ENCODE data around the gene MBOAT1. TPM values are rescaled to one million over a fixed set of nuclear protein-coding genes. Genes with fewer than 3 reads are reported as not detected.
"Not testable (repeated sequence)": the region's sequence is repeated elsewhere in the genome, so short reads cannot be mapped to it uniquely, and the experiment has no call there.

MBOAT1 gene
- total and polyA plus RNA-seq, 11 donors = 2.1 to 14.4 (median 3.3) TPM

GRCh38 chr6:20156824-20157223 is 55.4 kb downstream of the MBOAT1 start:
- H3K4me1 ChIP-seq = peaks cover 0 to 8% (median 0%) of the 10 kb centered on the region in 12 donors
- intact Hi-C loops (cut with DNase I) = no loop called here
- no peak for DNase-seq
- ATAC-seq = no peak
- no peaks in the 10 kb centered on the region for H3K9me3 ChIP-seq
- H3K4me3 ChIP-seq = no peak overlapping the region
- no peak overlapping the region for H3K27ac ChIP-seq
- no peak for TF ChIP-seq POLR2A (IDR thresholded peaks at IDR 0.05)
- TF ChIP-seq, protein P1, sequence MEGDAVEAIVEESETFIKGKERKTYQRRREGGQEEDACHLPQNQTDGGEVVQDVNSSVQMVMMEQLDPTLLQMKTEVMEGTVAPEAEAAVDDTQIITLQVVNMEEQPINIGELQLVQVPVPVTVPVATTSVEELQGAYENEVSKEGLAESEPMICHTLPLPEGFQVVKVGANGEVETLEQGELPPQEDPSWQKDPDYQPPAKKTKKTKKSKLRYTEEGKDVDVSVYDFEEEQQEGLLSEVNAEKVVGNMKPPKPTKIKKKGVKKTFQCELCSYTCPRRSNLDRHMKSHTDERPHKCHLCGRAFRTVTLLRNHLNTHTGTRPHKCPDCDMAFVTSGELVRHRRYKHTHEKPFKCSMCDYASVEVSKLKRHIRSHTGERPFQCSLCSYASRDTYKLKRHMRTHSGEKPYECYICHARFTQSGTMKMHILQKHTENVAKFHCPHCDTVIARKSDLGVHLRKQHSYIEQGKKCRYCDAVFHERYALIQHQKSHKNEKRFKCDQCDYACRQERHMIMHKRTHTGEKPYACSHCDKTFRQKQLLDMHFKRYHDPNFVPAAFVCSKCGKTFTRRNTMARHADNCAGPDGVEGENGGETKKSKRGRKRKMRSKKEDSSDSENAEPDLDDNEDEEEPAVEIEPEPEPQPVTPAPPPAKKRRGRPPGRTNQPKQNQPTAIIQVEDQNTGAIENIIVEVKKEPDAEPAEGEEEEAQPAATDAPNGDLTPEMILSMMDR (IDR thresholded peaks at IDR 0.05) = no peak
- H3K36me3 ChIP-seq = peaks cover 0 to 3% (median 0%) of the 10 kb centered on the region in 9 donors
- no peaks in the 10 kb centered on the region for H3K27me3 ChIP-seq
- 89 to 98% (median 96%) methylated on average over 2 of the region's 2 CpGs for WGBS, 4 donors

DNA sequence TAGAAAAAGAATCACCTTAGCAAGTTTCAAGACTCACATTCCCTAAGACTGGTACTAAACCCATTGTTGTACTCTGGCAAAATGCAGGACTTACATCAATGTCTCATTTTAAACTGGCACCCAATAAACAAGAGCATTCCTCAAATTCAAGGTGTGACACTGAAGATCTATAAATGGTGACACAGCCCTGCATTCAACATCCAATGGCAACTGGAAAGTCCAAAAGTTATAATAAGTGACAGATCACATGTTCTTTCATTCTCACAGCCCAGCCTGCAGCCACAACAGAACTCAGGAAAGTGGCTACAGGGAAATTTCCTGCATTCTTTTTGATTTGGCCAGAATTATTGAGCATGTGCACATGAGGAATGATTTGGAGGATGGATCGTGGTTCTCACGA is 57.5 kb downstream of the MBOAT1 start:
- WGBS, 4 donors = 85 to 92% (median 88%) methylated on average over 2 of the region's 2 CpGs
- Histone ChIP-seq H3K4me1 (peaks cover 0 to 3% (median 0%) of the 10 kb centered on the region in 12 donors), H3K4me3 (no peak overlapping the region), H3K27ac (no peak overlapping the region), H3K36me3 (peaks cover 0 to 20% (median 9%) of the 10 kb centered on the region in 9 donors), H3K27me3 (no peaks in the 10 kb centered on the region), H3K9me3 (no peaks in the 10 kb centered on the region)
- DNase-seq (no peak), ATAC-seq (no peak)
- intact Hi-C loops (cut with DNase I) = no loop called here
- TF ChIP-seq, protein P1 (IDR thresholded peaks at IDR 0.05) = no peak
- no peak for TF ChIP-seq POLR2A (IDR thresholded peaks at IDR 0.05)

- H3K4me1 ChIP-seq = peaks cover 0 to 7% (median 0%) of the 10 kb centered on the region in 12 donors
- WGBS, 4 donors = 86 to 95% (median 89%) methylated on average over 3 of the region's 3 CpGs
- no peak overlapping the region for H3K4me3 ChIP-seq
- no peak for ATAC-seq
- no peak overlapping the region for H3K27ac ChIP-seq
- intact Hi-C loops (cut with DNase I) = no loop called here
- TF ChIP-seq, protein P1 (IDR thresholded peaks at IDR 0.05) = no peak
- TF ChIP-seq POLR2A (IDR thresholded peaks at IDR 0.05) = no peak
- peaks cover 0 to 20% (median 9%) of the 10 kb centered on the region in 9 donors for H3K36me3 ChIP-seq
- no peaks in the 10 kb centered on the region for H3K27me3 ChIP-seq
- no peaks in the 10 kb centered on the region for H3K9me3 ChIP-seq
- DNase-seq = no peak
Observed at GRCh38 chr6:20153194-20153593, 59.1 kb downstream of the MBOAT1 start.

DNA sequence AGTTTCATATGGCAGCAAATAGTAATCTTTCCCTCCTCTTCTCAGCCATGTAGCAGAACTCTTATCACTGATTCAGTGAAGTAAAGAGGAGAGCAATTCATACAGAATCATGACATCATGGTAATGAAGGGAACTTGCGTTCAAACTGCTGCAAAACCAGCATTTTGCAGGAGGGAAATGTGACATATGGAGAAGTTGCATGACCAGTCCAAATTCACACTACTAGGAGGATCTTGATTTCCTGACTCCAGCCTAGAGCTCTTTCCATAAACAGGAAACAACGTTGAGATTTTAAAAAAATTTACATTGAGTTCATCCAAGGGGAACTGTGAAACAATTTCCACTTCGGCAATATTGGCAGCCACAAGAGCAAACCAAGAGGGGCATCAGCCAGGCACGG is 63.8 kb downstream of the MBOAT1 start:
- no peak for TF ChIP-seq POLR2A (IDR thresholded peaks at IDR 0.05)
- intact Hi-C loops (cut with DNase I) = no loop called here
- no peaks in the 10 kb centered on the region for H3K27me3 ChIP-seq
- no peaks in the 10 kb centered on the region for H3K9me3 ChIP-seq
- peaks cover 0 to 7% (median 0%) of the 10 kb centered on the region in 12 donors for H3K4me1 ChIP-seq
- ATAC-seq (peak in 1 of 4 donors; percentile 57), DNase-seq (no peak)
- WGBS, 4 donors = 56 to 64% (median 57%) methylated on average over 4 of the region's 4 CpGs
- H3K27ac ChIP-seq = peak overlapping the region in 1 of 12 donors; percentile 65
- H3K36me3 ChIP-seq = peaks cover 0 to 45% (median 20%) of the 10 kb centered on the region in 9 donors
- H3K4me3 ChIP-seq = no peak overlapping the region

DNA sequence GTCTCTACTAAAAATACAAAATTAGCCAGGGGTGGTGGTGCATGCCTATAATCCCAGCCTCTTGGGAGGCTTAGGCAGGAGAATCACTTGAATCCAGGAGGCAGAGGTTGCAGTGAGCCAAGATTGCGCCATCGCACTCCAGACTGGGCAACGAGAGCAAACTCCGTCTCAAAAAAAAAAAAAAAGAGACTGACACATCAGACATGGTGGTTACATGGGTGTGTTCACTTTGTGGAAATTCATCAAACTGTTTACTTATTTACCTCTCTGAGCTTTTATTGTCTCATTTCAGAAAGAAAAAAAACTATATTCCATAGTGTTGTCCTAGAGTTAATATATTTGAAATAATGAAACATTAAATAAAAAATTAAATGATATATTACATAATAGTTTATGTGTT is 64.8 kb downstream of the MBOAT1 start:
- Histone ChIP-seq H3K27me3 (no peaks in the 10 kb centered on the region), H3K36me3 (peaks cover 0 to 55% (median 27%) of the 10 kb centered on the region in 9 donors), H3K4me3 (no peak overlapping the region), H3K27ac (no peak overlapping the region), H3K4me1 (peaks cover 0 to 7% (median 0%) of the 10 kb centered on the region in 12 donors), H3K9me3 (no peaks in the 10 kb centered on the region)
- DNase-seq = no peak
- ATAC-seq = no peak
- intact Hi-C loops (cut with DNase I) = no loop called here
- WGBS, 4 donors = 93 to 96% (median 95%) methylated on average over 4 of the region's 4 CpGs
- TF ChIP-seq, protein P1 (IDR thresholded peaks at IDR 0.05) = no peak

GRCh38 chr6:20146831-20147230 is 65.4 kb downstream of the MBOAT1 start:
- intact Hi-C loops (cut with DNase I); H3K4me3 ChIP-seq; H3K4me1 ChIP-seq; ATAC-seq; DNase-seq; H3K27ac ChIP-seq; H3K9me3 ChIP-seq; H3K27me3 ChIP-seq: not testable (repeated sequence)
- H3K36me3 ChIP-seq = peaks cover 0 to 61% (median 29%) of the 10 kb centered on the region in 9 donors
- WGBS, 4 donors = 89 to 94% (median 93%) methylated on average over 6 of the region's 6 CpGs
